Uterus (tissue), 4 donors: ENCODE measurements around the gene CAV2. TPM values are rescaled to one million over a fixed set of nuclear protein-coding genes. Genes with fewer than 3 reads are reported as not detected.

Experiments used
- DNase-seq, 2 donors: peaks; one replicate each; pipeline ENCODE4 v3.0.0-alpha.2; 2019 to 2020
- H3K27ac ChIP-seq, 2 donors: fragments of 200-600 bp; sonication (generic); 1 replicate in 1 of 2; 2 replicates in 1 of 2; pipeline ENCODE4 v1.5.1; 2016 to 2018
- H3K27me3 ChIP-seq, 2 donors: fragments of 200-600 bp; sonication (generic); one replicate each; pipeline ENCODE4 v1.5.1; 2018 to 2019; ENCODE audit warnings: control low read depth in 1 of 2
- H3K36me3 ChIP-seq, 2 donors: fragments of 200-600 bp; sonication (generic); one replicate each; pipeline ENCODE4 v1.5.1; 2019; ENCODE audit warnings: control low read depth in 1 of 2
- H3K4me1 ChIP-seq, 2 donors: fragments of 200-600 bp; sonication (generic); one replicate each; pipeline ENCODE4 v1.5.1; 2018 to 2019; ENCODE audit warnings: control low read depth in 1 of 2
- H3K4me3 ChIP-seq, 2 donors: fragments of 200-600 bp; sonication (generic); 1 replicate in 1 of 2; 2 replicates in 1 of 2; pipeline ENCODE4 v1.5.1; 2018 to 2019; ENCODE audit warnings: mild to moderate bottlenecking in 1 of 2
- H3K9me3 ChIP-seq, 2 donors: fragments of 200-600 bp; sonication (generic); one replicate each; pipeline ENCODE4 v1.5.1; 2019; ENCODE audit warnings: control low read depth in 1 of 2
- POLR2A ChIP-seq, 2 donors: fragments of 450-650 bp; IDR thresholded peaks; one replicate each; pipeline ENCODE4 v1.6.1; 2016; ENCODE audit warnings: antibody characterized with exemption in 2 of 2, mild to moderate bottlenecking in 1 of 2, moderate library complexity in 1 of 2
- intact Hi-C: fragments of 100-400 bp; cut with DNase I; formaldehyde crosslinking; loops from one replicate; pipeline ENCODE4 v1.15.1; 2023; ENCODE audit warnings: low total_unique reads
- total RNA-seq, 4 donors: library from RNA; depleted of rRNA in 3 of 4; stranded (reverse); fragments of >200 nt in 3 of 4; gene quantifications; one replicate each; pipeline versions ENCODE4 v1.1.0 to v1.2.4, GENCODE V29; 2014 to 2023
- TF ChIP-seq, protein P1 (sequence below), 4 experiments: fragments of 200-600 bp in 2 of 4; fragments of 450-650 bp in 2 of 4; sonication (generic) in 2 of 4; IDR thresholded peaks; one replicate each; pipeline ENCODE4 v1.5.1; 2016 to 2019; ENCODE audit warnings: antibody characterized with exemption in 4 of 4, mild to moderate bottlenecking in 2 of 4, moderate library complexity in 1 of 4
- donor health status: DM: yes; HTN: yes; CAD: no.

The CAV2 gene
- total RNA-seq, 4 donors from 2014 or later: 33.3 to 105 (median 86.0) TPM

DNA sequence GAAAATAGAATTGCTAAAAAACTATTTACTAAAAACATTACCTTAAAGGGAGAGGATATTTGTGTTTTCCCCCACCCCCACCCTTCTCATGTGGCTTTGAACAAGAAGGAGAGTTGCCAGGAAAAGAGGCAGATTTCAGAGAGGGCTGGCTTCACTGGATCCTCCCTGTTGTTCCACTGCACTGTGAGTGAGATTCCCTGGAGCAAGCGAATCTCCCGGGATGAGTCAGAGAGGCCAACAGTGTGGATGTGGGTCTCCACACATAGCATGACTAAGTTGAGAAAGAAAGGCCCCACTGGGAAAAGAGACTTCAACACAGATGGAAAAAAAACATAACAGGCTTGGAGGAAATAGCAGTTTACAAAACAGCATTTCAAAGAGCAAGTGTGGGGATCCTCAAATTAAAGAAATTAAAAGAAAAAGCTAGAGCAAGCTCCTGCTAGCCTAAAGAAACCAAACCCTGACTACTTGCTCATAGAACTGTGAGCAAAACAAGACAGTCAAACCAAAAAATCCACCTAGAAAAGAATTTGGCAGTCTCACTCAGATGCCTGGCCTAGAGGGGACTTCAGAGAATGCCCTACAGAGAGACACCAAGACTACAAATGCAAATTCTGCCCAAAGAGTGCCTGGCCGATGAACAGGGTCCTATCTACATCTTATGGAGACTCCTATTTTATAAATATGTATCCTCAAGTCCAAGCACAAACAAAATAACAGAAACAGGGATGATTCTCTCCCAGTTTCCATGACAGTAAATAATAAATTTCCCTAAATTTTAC, 28.7 kb downstream of the CAV2 start:
- intact Hi-C loops: loop anchor here (10.0 kb wide), 1 partner anchor 57 kb away; no protein-coding TSS in a partner anchor
- Histone ChIP-seq H3K4me3 (peak overlapping the region; percentile 62 to 73), H3K36me3 (no peaks in the 10 kb centered on the region), H3K4me1 (peaks cover 0 to 11% of the 10 kb centered on the region in 2 donors), H3K9me3 (no peaks in the 10 kb centered on the region), H3K27me3 (no peaks in the 10 kb centered on the region), H3K27ac (peak overlapping the region; percentile 96)
- TF ChIP-seq, protein P1, sequence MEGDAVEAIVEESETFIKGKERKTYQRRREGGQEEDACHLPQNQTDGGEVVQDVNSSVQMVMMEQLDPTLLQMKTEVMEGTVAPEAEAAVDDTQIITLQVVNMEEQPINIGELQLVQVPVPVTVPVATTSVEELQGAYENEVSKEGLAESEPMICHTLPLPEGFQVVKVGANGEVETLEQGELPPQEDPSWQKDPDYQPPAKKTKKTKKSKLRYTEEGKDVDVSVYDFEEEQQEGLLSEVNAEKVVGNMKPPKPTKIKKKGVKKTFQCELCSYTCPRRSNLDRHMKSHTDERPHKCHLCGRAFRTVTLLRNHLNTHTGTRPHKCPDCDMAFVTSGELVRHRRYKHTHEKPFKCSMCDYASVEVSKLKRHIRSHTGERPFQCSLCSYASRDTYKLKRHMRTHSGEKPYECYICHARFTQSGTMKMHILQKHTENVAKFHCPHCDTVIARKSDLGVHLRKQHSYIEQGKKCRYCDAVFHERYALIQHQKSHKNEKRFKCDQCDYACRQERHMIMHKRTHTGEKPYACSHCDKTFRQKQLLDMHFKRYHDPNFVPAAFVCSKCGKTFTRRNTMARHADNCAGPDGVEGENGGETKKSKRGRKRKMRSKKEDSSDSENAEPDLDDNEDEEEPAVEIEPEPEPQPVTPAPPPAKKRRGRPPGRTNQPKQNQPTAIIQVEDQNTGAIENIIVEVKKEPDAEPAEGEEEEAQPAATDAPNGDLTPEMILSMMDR (IDR thresholded peaks at IDR 0.05): no peak
- TF ChIP-seq POLR2A (IDR thresholded peaks at IDR 0.05): peak in 1 of 2 donors; percentile 21
- DNase-seq: peak; percentile 71 to 79

GRCh38 chr7:116529250-116529649, 29.7 kb downstream of the CAV2 start:
- no peaks in the 10 kb centered on the region for H3K36me3 ChIP-seq
- no peak for DNase-seq
- H3K9me3 ChIP-seq: no peaks in the 10 kb centered on the region
- H3K4me3 ChIP-seq: no peak overlapping the region
- H3K27me3 ChIP-seq: no peaks in the 10 kb centered on the region
- peaks cover 0 to 11% of the 10 kb centered on the region in 2 donors for H3K4me1 ChIP-seq
- TF ChIP-seq, protein P1 (IDR thresholded peaks at IDR 0.05): no peak
- no peak for TF ChIP-seq POLR2A (IDR thresholded peaks at IDR 0.05)
- intact Hi-C loops: loop anchor here (10.0 kb wide), 1 partner anchor 56 kb away; no protein-coding TSS in a partner anchor
- H3K27ac ChIP-seq: peak overlapping the region; percentile 96

GRCh38 chr7:116530107-116530820, 30.7 kb downstream of the CAV2 start:
- H3K27me3 ChIP-seq: no peaks in the 10 kb centered on the region
- DNase-seq: no peak
- no peaks in the 10 kb centered on the region for H3K36me3 ChIP-seq
- no peaks in the 10 kb centered on the region for H3K9me3 ChIP-seq
- intact Hi-C loops: no loop called here
- H3K4me1 ChIP-seq: peaks cover 0 to 11% of the 10 kb centered on the region in 2 donors
- no peak overlapping the region for H3K4me3 ChIP-seq
- H3K27ac ChIP-seq: peak overlapping the region in 1 of 2 donors; percentile 96
- TF ChIP-seq, protein P1 (IDR thresholded peaks at IDR 0.05): no peak
- no peak for TF ChIP-seq POLR2A (IDR thresholded peaks at IDR 0.05)

DNA sequence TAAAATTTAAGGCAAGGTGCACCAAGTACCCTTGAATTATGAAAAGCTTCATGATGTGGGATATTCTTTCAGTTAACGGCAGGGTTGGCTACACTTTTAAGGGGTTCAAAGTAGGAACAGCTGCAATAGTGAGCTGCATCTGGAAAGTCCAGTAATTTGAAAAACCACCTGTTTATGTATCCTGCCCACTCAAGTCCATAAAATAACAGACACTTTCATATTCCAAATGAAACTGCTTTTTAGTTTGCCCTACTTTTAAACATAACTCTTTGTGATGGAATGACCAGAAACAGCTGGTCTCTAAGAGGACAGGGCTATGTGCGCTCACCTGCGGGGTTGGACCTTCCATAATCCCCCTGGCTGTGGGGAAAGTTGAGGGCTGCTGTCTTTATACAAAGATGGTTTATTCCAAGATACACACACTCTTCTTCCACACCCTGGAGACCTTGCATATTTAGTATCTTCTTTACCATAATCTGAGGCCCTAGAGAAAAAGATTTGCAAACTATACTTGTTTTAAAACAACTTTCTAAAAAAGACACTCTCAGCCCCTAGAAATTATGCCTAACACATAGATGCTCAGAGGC, 32.7 kb downstream of the CAV2 start:
- Histone ChIP-seq H3K9me3 (no peaks in the 10 kb centered on the region), H3K36me3 (no peaks in the 10 kb centered on the region), H3K27ac (peak overlapping the region in 1 of 2 donors; percentile 34), H3K27me3 (no peaks in the 10 kb centered on the region), H3K4me3 (no peak overlapping the region), H3K4me1 (peaks cover 0 to 16% of the 10 kb centered on the region in 2 donors)
- intact Hi-C loops: no loop called here
- DNase-seq: no peak
- TF ChIP-seq, protein P1 (IDR thresholded peaks at IDR 0.05): no peak
- TF ChIP-seq POLR2A (IDR thresholded peaks at IDR 0.05): no peak
